DMS79 (cell line): ENCODE data around the gene INAVA.
"Not testable (repeated sequence)": the region's sequence is repeated elsewhere in the genome, so short reads cannot be mapped to it uniquely, and the experiment has no call there.

ENCODE experiments used
- DNase-seq: peaks from one replicate; lab custom pipeline; 2025; lab: John Stamatoyannopoulos, UW

The INAVA gene

GRCh38 chr1:200919386-200919785 lies 24.7 kb downstream of the INAVA start:
- no peak for DNase-seq

- no peak for DNase-seq
Observed at GRCh38 chr1:200921571-200922110, 26.9 kb downstream of the INAVA start.

- no peak for DNase-seq
Observed at GRCh38 chr1:200922406-200922805, 27.7 kb downstream of the INAVA start.

DNA sequence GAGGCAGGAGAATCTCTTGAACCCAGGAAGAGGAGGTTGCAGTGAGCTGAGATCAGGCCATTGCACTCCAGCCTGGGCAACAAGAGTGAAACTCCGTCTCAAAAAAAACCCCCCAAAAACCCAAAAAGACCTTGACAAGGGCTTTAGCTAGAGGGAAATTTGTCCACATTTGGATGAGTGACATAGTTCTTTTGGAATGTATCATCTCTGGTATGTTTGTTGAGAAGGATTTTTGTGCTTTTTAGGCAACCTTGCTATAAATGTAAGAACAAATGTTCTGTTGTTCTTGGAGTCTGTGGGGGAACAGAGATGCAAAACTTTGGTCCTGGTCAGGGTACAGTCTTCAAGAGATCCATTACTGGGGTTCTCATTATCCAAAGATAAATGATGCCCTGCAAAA lies 28.9 kb downstream of the INAVA start:
- no peak for DNase-seq

DNA sequence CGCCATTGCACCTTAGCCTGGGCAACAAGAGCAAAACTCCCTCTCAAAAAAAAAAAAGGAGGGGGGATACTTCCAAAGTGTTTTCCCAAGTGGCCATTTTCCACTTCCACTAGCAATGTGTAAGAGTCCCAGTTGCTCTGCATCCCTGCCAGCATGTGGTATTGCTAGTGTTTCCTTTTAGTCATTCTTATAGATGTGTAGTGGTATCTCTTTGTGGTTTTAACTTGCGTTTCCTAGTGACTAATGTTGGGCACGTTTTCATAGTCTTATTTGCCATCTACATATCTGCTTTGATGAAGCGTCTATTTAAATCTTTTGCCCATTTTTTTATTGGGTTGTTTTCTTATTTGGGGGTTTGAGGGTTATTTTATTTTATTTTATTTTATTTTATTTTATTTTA lies 31.1 kb downstream of the INAVA start:
- DNase-seq: no peak

DNA sequence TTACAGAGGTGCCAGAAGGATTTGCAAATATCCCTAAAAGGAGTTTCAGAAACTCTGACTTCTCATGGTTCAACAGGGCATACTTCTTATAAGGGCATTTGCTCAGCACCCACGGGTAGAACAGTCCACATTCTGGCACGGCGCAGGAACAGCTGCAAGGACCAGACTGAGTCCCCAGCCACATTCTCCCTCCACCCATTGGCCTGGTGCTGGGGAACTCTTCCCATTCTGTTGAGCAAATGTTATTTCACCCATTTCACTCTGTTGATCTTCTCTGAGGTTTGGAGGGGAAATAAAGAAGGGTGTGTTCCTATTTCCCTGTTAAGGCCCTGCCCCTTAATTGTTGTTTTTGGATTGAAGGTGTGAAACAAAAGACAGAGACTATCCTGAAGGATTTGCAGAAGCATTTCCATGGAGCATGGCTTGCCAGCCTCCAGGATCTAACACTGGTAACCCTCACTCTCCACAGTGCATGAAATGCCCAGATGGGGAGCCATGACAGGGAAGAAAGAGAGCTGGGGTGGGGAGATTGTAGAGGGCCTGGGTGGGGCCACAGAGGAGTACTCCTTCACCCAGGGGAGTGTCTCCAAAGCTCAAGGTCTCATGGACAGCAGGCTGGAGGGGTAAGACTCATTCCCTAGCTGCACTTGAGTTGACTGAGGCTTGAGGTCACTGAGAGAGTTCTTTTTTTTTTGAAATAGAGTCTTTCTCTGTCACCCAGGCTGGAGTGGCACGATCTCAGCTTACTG lies 35.0 kb downstream of the INAVA start:
- no peak for DNase-seq

- not testable (repeated sequence) for DNase-seq
Observed at GRCh38 chr1:200930285-200930684, 35.6 kb downstream of the INAVA start.

DNA sequence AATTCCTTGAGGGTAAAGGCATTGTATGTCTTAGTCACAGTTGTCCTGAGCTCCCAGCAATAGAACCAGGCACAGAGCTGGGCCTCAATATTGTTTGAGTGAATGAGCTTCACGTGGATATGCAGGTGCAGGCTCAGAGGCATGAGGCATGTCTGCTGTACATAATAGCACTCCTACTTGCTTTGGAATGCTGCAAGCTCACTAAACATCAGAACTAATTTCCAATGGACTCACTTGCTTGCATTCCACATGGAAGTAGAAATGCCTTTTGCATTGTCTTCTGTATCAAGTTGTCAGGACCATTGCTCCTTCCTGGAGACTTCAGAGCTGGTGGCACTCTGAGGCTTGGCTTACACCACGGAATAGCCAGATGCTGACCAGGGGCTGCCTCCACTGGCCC lies 37.1 kb downstream of the INAVA start:
- DNase-seq: no peak

DNA sequence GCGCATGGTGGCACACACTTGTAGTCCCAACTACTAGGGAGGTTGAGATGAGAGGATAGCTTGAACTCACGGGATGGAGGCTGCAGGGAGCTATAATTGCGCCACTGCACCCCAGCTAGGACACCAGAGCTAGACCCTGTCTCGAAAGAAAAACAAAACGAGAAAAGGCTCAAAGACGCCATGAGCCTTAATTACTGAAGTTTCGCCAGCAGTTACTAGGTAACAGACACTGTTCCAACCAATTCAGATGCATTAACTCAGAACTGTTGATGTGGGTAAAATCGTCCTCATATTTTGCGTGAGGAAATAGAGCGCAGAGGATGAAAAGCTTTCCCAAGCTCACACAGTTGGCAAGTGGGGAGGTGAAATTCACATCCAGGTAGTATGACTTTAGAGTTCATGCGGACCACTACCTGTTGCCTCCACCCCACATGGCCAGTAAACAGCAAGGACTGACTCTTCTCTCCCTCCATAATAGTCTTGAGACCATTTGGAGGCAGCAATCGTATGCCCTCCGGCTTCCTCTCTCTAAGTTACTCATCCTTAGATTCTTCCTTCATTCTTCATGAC lies 40.1 kb downstream of the INAVA start:
- DNase-seq: no peak

DNA sequence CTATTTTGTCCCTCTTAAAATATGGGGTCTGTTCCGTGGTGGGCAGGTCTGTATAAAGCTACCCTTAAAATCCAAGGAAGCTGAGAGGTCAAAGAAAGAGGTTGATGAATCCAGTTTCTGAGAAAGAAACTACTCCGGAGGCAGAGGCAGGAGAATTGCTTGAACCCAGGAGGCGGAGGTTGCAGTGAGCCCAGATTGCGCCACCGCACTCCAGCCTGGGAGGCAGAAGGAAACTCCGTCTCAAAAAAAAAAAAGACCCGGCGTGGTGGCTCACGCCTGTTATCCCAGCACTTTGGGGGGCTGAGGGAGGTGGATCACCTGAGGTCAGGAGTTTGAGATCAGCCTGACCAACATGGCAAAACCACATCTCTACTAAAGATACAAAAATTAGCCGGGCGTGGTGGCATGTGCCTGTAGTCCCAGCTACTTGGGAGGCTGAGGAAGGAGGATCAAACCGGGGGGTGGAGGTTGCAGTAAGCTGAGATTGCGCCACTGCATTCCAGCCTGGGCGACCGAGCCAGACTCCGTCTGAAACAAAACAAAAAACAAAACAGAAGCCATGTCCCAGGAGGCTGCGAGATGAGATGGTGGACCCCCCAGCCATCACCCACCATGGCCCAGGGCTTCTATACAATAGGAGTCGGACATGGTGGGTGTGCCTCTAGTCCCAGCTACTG lies 40.7 kb downstream of the INAVA start:
- DNase-seq: not testable (repeated sequence)

DNA sequence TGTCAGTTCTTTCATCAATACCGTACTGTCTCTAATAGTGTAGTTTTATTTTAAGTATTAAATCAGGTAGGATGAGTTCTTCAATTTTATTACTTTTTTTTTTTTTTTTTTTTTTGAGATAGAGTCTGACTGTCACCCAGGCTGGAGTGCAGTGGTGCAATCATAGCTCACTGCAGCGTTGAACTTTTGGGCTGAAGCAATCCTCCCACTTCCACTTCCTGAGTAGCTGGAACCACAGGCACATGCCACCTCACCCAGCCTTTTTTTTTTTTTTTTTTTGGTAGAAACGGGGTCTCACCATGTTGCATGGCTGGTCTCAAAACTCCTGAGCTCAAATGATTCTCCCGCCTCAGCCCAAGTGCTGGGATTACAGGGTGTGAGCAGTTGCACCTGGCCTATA lies 44.3 kb downstream of the INAVA start:
- DNase-seq: no peak

DNA sequence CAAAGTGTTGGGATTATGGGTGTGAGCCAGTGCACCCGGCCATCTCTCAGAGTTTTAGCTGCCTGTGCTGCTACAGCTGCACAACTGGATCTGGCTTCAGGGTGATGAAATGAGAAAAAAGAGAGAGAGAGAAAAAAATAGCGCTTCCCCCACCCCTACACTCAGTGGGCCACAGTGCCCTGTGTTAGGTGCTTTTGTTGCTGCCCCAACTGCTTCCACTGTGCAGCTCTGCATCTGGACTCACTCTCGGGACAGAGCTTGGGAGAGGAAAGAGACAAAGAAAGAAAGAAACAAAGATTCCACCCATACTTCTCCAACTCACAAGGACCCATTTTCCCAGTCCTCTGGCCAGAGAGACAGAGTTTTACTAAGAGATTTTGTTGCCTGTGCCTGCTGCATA lies 50.4 kb downstream of the INAVA start:
- DNase-seq: no peak

- DNase-seq: no peak
Observed at GRCh38 chr1:200947059-200947566, 52.4 kb downstream of the INAVA start.

- DNase-seq: no peak
Observed at GRCh38 chr1:200949626-200950025, 54.9 kb downstream of the INAVA start.

DNA sequence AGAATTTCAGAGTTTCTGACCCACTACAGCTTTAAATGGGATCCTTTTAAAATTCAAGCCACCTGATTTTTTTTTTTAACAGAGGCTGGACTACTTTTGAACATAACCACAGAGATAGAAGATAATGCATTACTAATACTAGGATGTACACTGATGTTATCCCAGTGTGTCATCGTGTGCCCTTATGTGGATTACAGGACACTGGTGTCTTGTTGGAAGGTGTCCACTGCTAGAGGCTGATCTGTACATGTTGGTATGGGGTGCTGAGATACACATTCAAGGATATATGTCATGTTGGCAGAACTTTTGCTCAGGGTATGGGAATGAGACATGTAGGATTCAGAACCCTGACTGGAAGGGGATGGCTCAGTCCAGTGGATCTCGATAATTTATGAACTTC lies 56.3 kb downstream of the INAVA start:
- no peak for DNase-seq

DNA sequence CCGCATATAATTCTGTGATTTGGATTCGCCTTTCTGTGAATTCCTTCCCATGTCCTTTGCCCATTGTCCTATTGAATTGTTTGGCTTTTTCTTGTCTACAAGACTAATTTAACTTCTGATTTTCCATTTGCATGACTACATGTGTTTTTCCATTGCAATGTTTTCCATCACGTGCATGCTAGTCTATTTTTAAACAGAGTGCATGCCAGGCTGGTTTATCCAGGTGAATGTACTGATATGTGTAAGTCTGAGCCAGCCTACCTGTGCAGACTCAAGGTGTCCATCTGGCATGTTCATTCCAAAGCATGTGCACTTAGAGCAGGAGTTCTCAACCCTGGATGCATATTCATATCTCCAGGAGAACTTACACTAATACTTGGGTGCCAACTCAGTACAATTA lies 59.7 kb downstream of the INAVA start:
- DNase-seq: no peak

- DNase-seq: no peak
Observed at GRCh38 chr1:200958597-200958996, 63.9 kb downstream of the INAVA start.

DNA sequence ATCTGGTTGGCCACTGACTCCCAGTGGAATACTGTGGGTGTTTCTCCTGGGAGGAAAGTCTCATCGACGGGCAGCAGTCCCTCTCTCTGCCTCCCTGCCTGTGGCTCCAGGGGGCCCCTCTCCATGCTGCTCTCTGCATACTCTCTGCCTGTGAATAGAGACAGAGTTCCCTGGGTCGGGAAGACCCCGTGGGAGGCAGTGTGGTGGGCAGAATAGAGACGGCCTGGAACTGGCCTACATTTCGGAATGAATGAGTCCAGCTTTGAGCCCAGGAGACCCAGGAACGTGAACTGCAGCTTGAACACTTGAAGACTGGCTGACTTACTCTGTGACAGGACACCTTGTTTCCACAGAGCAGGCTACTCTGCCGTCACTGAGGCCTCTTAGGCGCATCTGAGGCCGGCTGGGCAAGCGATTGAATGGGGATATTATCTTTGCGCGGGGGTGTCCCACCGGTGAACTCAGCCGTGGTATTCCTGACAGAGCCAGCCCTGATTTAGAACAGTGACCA lies 64.8 kb downstream of the INAVA start:
- DNase-seq: no peak

- no peak for DNase-seq
Observed at GRCh38 chr1:200960236-200960947, 65.7 kb downstream of the INAVA start.

DNA sequence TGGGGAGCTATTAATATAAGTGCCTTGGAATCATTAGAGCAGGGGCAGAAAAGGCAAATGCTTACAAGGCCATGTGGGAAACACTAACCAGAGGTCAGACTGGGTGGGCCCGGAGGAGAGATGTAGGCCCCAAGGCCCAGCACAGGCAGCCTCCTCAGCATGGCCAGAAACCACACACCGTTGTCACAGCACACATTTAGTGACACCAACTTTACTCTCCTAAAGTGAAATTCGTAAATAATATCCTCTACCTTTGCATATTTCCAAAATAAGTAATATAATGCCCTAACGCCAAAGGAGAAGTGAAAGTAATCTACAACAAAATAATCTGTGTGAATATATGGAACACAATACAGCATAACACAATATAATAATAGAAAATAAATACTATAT lies 66.2 kb downstream of the INAVA start:
- DNase-seq: no peak

GRCh38 chr1:200962151-200962550 lies 67.5 kb downstream of the INAVA start:
- not testable (repeated sequence) for DNase-seq

GRCh38 chr1:200962631-200963030 lies 67.9 kb downstream of the INAVA start:
- DNase-seq: no peak
